ENCODE data around the gene NECTIN2.
"Not testable (repeated sequence)": the region's sequence is repeated elsewhere in the genome, so short reads cannot be mapped to it uniquely, and the experiment has no call there.

The NECTIN2 gene

DNA sequence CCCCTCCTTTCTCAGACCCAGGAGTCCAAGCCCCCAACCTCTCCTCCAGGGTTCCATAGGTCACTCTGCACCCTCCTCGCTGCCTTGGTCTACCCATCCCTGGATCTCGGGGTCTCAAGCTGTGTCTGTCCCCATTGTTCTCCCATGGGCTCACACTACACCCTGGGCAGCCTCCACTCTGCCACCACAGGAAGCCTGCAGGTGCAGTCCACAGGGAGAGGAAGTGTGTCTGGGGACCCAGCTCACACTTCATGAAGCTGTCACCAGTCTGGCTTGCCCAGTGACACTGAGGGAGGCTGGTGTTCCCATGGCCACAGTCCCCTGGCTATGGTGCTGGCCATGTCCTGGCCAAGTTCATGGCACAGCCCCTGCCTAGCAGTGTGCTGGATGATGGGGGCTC lies 5.3 kb downstream of the NECTIN2 start:
- no peak for DNase-seq (ENCODE audit: low spot score)

DNA sequence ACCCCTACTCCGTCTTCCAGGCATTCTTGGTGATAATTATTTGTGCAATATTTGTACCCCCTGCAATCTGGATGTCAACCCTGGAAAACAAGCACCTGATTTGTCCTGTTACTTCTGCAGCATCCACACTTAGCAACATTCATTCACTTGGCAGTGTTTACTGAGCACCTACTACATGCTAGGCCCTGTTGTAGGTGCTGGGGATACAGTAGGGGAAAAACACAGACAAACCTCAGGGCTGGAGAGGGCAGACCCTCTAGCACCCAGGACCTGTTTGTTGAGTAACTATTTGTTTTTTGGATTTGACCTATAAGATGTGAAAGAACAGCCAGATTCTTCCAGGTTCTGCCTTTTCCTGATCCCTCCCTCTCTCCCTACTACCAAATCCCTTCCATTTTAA lies 9.5 kb downstream of the NECTIN2 start:
- no peak for DNase-seq (ENCODE audit: low spot score)

DNA sequence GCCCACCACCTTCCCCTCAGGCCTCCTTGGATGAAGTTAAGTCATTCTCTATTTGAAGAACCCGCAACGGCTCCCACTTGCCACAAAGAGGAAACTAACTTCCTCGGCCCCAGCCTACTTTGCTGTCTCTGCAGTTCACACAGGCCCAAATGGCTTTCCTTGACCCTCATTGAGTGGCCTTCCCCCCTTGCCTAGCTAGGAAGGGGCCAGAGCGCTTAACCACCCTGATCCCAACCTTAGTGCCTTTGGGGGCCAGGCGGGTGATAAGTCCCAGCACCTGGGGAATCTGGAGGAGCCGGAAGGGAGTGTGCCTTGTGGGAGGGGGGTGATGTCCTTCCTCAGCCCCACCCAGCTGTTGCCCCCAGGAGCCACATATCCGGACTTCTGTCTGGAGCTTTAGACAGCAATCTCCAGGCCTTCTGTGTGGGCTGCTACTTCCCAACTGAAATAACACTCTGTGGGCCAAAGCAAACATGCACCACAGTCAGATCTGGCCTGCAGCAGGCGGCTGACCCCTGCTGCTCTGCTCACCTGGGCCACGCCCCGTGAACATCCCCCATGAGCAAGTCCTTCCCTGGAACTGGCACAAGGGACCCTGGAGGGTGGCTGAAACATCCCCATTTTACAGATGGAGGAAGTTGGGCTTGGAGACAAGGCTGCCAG lies 10.5 kb downstream of the NECTIN2 start:
- no peak for DNase-seq (ENCODE audit: low spot score)

DNA sequence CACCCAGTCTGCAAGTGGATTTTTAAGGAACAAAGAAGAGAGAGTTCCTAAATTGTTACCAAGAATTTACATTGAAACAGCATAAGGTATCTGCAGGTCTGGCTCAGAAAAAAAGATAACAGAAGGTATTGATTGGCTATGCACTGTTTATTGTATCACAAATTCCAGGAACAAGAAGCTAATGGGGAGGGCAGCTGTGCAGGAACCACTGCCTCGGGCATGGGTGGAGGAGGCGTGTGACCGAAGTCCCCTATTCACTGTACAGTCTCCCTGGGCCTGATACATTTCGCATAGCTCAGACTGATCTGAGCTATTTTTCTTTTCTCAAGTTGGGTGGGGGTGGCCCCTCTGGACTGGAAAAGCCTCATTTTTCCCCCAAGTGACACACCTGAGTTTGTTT lies 11.7 kb downstream of the NECTIN2 start:
- no peak for DNase-seq (ENCODE audit: low spot score)

DNA sequence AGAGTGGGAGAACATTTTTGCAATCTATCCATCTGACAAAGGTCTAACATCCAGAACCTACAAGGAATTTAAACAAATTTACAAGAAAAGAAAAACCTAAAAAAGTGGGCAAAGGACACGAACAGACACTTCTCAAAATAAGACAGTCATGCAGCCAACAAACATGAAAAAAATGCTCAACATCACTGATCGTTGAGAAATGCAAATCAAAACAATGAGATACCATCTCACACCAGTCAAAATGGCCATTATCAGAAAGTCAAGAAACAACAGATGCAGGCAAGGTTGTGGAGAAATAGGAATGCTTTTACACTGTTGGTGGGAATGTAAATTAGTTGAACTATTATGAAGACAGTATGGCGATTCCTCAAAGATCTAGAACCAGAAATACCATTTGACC lies 15.5 kb downstream of the NECTIN2 start:
- DNase-seq (ENCODE audit: low spot score), result not testable (repeated sequence)

DNA sequence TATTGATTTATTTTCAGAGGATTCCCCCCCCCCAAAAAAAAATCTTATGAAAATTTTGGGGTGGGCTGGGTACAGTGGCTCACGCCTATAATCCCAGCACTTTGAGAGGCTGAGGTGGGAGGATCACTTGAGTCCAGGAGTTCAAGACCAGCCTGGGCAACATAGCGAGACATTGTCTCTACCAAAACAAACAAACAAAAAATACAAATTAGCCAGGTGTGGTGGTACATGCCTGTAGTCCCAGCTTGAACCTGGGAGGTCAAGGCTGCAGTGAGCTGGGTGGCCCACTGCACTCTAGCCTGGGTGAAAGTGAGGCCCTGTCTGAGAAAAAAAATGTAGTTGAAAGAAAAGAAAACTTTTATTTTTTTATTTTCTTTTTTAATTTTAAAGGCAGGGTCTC lies 17.9 kb downstream of the NECTIN2 start:
- DNase-seq (ENCODE audit: low spot score), result no peak

DNA sequence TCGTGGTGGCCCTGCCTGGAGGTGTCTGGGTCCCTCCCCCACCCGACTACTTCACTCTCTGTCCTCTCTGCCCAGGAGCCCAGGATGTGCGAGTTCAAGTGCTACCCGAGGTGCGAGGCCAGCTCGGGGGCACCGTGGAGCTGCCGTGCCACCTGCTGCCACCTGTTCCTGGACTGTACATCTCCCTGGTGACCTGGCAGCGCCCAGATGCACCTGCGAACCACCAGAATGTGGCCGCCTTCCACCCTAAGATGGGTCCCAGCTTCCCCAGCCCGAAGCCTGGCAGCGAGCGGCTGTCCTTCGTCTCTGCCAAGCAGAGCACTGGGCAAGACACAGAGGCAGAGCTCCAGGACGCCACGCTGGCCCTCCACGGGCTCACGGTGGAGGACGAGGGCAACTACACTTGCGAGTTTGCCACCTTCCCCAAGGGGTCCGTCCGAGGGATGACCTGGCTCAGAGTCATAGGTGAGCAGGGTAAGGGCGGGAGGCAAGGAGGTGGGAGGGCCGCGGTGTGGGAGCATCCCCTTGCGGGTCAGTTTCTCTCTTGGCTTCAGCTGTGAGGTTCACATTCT lies 19.2 kb downstream of the NECTIN2 start:
- DNase-seq (ENCODE audit: low spot score), result no peak

DNA sequence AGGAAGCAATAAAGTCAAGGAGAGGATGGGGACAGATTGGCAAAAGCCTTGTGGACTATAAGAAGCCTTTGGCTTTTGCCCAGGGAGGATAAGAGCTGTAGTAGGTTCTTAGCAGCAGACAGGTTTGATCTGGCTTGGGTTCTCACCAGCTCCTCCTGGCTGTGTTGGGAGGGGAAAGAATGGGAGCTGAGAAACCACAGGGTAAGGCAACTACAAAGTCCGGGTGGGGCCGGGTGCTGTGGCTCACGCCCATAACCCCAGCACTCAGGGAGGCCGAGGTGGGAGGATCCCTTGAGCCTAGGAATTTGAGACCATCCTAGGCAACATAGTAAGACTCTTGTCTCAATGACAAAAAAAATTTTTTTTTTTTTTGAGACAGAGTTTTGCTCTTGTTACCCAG lies 20.6 kb downstream of the NECTIN2 start:
- DNase-seq (ENCODE audit: low spot score), result no peak

DNA sequence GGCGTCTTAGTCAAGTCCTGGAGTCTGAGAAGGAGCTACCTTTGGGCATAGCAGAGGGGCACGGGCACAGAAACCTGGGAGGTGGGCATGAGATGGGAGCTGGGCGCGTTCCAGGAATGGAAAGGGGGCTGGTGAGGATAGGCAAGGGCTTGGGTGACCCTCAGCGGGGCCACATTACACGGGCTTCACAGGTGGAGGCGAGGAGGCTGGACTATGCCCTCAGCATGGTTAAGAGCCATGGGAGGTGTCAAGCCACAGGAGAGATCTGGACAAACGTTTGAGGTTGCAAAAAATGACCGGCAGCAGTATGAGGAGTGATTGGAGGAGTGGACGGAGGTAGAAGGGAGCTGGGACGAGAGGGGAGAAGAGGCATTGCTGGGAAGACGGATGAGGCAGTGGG lies 21.5 kb downstream of the NECTIN2 start:
- DNase-seq (ENCODE audit: low spot score), result no peak

DNA sequence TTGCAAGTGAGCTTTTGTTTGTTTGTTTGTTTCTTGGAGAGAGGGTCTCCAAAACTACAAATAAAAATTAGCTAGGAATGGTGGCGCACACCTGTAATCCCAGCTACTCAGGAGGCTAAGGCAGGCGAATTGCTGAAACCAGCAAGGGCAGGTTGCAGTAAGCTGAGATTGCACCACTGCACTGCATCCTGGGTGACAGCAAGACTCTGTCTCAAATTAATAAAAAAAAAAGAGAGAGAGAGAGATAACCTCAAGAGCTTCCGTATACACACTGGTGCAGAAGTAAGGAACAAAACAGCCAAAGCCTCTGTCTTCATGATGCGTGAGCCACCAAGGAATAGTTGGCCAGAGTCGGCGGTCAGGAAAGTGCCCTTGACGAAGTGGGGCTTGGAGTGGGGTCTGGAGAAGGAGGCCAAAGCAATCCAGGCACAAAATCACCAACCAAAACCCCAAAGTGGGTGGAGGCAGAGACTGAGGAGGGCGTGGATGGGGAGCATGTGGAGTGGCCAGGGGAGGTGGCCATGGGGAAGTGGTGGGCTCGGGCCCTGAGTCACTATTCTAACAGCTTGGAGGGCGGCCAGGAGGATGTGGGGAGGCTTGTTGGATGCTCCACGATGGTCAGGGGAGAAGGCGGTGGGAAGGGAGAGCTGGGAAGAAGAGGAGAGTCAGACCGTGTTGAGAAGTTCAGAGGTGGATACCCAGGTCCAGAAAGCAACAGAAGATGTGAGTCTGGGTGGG lies 23.8 kb downstream of the NECTIN2 start:
- DNase-seq (ENCODE audit: low spot score), result peak; percentile 39

DNA sequence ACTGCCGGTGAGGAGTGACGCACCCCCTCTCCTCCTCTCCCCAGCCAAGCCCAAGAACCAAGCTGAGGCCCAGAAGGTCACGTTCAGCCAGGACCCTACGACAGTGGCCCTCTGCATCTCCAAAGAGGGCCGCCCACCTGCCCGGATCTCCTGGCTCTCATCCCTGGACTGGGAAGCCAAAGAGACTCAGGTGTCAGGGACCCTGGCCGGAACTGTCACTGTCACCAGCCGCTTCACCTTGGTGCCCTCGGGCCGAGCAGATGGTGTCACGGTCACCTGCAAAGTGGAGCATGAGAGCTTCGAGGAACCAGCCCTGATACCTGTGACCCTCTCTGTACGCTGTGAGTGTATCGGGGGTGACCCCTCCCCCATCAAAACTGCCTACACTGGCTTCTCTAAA lies 25.7 kb downstream of the NECTIN2 start:
- DNase-seq (ENCODE audit: low spot score), result no peak

DNA sequence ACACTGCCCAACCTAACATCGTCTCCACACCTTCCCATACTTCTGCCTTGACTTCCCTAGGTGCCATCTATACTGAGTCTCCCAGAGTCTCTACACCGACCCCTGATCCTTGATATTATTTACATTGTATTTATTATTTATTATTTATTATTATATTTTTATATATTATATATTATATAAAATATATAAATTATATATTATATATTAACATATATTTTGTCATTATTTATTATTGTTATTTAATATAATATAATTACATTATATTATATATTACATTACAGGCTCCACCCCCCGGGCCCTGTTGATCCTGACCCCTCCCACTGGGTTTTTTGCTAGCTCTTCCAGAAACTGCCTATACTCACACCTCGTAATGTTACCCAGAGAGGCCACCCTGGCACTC lies 26.6 kb downstream of the NECTIN2 start:
- DNase-seq (ENCODE audit: low spot score), result no peak

DNA sequence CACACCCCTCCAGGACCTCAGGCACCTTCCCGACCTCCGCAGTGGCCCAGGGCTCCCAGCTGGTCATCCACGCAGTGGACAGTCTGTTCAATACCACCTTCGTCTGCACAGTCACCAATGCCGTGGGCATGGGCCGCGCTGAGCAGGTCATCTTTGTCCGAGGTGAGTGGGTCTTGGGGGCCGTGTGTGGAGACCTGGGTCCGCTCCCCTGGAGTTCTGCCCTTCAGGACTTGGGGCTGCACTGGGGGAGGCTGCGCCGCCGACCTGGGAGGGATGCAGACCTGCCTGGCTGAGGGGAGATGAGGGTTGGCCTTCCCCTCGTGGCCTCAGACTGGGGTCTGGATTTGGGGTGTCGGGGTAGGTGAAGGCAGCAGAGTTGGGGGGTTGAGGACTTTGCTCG lies 28.2 kb downstream of the NECTIN2 start:
- DNase-seq (ENCODE audit: low spot score), result no peak

DNA sequence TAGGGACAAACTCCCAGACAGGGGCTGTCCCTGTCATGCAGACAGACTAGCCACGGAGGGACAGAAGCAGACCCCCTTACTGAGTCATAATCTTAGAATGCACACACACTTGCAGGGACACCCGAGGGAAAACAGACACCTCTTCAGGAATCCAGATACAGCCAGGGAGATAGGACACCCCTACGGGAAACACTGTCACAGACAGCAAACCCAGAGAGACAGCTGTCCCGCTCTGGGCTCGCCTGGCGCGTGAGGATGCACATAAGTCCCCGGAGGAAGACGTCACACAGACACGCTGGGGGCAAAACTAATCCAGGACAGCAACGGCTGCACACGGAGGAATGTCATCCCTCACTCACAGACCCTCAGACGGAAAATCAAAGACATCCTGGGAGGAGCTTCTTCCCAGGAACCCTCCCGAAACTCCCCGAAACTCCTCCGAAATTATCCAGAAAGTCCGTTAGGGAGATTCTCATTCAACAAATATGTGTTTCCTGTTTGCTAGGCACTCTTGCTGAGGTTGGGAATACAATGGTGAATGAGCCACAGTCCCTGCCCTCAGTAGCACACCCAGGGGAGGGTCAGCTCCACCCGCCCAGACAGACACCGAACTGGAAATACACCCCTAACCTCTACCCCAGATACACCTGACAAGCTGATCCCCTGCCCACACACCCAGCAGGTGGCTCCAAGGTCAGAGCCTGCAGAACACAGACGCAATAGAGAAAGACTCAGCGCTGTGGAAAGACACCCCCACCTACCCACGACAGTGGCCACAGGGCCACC lies 29.8 kb downstream of the NECTIN2 start:
- no peak for DNase-seq (ENCODE audit: low spot score)

DNA sequence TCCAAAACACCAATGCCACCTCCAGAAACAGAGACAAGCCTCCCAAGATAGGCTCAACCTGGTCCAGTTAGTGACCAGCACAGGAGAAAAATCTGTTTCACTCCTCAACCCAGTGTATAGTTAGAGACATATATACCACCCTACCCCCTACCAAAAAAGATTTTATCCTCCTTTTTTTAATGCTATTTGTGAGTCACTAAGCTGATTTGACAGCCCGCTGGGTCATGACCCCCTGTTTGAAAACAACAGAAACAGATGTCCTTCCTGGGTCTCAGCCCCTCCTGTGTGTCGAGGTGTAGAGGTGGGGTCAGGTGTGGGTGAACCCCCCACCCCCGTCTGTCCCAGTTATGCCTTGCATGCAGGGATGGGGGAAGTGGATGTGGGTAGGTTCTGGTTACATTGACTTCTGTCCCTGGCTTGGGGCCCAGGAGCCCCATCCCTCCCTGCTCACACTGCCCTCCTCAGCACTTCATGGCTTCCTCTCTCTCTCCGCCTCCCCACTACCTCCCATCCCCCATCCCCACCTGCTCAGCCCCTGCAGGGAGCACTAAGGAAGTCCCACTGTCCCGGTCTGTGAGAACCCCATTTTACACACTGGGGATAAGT lies 30.9 kb downstream of the NECTIN2 start:
- no peak for DNase-seq (ENCODE audit: low spot score)

DNA sequence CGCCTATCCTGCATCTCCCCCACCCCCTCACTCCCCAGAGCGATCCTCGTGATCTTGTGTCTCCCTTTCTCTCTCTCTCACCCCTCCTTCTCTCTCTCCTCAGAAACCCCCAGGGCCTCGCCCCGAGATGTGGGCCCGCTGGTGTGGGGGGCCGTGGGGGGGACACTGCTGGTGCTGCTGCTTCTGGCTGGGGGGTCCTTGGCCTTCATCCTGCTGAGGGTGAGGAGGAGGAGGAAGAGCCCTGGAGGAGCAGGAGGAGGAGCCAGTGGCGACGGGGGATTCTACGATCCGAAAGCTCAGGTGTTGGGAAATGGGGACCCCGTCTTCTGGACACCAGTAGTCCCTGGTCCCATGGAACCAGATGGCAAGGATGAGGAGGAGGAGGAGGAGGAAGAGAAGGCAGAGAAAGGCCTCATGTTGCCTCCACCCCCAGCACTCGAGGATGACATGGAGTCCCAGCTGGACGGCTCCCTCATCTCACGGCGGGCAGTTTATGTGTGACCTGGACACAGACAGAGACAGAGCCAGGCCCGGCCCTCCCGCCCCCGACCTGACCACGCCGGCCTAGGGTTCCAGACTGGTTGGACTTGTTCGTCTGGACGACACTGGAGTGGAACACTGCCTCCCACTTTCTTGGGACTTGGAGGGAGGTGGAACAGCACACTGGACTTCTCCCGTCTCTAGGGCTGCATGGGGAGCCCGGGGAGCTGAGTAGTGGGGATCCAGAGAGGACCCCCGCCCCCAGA lies 32.2 kb downstream of the NECTIN2 start:
- no peak for DNase-seq (ENCODE audit: low spot score)

DNA sequence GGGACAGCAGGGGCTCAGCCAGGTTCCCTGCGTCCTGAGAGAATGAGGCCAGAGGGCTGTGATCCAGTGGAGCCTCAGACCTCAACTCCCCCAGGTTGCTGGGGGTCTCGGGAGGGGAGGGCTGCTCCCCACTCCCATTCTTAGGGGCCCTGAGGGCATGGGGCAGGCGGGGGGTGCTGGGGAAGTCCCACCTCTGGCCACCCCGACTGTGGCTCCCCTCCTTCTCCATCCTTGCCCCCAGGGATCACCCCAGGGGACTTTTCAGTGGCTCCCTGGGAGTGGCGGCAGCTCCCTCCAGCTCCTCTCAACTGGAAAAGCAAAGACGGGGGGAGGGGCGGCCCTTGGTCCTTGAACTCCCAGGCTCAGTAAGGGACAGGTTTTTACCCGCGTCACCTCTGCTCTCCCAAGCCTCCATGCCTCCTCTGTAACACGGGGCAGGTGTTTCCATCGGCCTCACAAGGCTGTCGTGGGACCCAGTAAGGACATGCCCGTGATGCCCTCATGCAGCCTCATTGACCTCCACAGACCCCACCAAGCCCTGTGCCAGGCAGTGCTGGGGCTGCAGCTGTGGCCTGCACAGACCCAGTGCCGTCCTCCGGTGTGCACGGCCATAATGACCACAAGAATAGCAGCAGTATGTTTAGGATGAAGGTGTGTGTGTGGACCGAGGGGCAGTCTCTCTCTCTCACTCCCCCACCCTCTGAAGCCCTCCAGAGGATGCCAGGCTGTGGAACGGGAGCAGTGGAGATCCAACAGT lies 33.4 kb downstream of the NECTIN2 start:
- DNase-seq (ENCODE audit: low spot score), result no peak

DNA sequence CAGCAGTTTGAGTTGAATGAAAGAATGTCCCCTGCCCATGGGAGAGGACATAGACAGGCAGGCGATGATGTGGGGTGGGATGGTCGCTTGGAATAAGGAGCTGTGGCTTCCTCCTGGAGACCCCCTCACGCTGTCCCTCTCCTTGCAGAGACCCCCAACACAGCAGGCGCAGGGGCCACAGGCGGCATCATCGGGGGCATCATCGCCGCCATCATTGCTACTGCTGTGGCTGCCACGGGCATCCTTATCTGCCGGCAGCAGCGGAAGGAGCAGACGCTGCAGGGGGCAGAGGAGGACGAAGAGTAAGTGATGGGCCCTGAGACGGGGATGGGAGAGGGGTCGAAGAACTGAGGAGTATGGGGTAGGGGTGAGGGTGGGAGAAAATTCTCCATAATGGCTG lies 36.0 kb downstream of the NECTIN2 start:
- DNase-seq (ENCODE audit: low spot score), result no peak

DNA sequence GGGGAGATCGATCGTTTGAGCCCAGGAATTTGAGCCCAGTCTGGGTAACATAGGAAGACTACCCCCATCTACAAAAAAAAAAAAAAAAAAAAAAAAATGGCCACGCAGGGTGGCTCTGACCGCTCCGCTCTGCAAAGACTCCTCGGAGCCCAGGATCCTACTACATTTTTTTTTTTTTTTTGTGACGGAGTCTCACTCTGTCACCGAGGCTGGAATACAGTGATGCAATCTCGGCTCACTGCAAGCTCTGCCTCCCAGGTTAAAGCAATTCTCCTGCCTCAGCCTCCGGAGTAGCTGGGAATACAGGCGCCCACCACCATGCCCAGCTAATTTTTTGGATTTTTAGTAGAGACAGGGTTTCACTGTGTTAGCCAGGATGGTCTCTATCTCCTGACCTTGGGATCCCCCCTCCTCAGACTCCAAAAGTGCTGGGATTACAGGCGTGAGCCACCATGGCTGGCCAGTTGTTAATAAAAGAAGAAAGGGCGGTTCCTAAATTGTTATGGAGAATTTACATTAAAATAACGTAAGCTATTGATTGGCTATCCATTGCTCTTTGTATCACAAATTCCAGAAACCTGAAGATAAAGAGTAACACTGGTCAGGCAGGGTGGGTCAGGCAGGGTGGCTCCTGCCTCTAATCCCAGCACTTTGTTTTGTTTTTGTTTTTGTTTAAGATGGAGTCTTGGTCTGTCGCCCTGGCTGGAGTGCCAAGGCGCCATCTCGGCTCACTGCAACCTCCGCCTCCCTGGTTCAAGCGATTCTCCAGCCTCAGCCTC lies 36.7 kb downstream of the NECTIN2 start:
- DNase-seq (ENCODE audit: low spot score), result not testable (repeated sequence)

DNA sequence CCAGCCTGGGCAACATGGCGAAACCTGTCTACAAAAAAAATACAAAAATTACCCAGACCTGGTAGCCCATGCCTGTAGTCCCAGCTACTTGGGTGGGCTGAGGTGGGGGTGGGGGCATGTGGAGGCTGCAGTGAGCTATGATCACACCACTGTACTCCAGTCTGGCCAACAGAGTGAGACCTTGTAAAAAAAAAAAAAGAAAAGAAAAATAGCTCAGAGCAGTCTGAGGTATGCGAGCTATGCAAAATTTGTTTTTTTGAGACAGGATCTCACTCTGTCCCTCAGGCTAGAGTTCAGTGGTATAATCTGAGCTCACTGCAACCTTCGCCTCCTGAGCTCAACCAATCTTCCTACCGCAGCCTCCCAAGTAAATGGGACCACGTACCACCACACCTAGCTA lies 37.8 kb downstream of the NECTIN2 start:
- DNase-seq (ENCODE audit: low spot score), result no peak

Data from GM03348 (cell line).